ENCODE data around the gene ACKR3.

DNA sequence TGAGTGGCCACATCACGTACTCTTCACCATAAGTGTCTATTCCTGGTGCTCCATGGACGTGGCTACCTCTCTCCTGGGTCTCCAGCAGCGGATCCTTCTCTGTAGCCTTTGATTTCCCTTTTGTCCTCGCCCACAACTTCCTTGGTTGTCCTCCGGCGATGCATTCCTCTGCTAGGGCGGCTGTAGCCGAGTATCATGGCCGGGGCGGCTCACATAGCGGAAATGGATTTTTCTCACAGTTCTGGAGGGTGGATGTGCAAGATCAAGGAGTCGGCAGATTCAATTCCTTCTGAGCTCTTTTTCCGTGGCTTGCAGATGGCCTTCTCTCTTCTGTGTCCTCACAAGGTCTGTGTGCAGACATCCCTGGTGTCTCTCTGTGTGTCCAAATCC lies 35.7 kb downstream of the ACKR3 start:
- TF ChIP-seq, protein P1, sequence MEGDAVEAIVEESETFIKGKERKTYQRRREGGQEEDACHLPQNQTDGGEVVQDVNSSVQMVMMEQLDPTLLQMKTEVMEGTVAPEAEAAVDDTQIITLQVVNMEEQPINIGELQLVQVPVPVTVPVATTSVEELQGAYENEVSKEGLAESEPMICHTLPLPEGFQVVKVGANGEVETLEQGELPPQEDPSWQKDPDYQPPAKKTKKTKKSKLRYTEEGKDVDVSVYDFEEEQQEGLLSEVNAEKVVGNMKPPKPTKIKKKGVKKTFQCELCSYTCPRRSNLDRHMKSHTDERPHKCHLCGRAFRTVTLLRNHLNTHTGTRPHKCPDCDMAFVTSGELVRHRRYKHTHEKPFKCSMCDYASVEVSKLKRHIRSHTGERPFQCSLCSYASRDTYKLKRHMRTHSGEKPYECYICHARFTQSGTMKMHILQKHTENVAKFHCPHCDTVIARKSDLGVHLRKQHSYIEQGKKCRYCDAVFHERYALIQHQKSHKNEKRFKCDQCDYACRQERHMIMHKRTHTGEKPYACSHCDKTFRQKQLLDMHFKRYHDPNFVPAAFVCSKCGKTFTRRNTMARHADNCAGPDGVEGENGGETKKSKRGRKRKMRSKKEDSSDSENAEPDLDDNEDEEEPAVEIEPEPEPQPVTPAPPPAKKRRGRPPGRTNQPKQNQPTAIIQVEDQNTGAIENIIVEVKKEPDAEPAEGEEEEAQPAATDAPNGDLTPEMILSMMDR (IDR thresholded peaks at IDR 0.05), result no peak
- TF ChIP-seq REST (IDR thresholded peaks at IDR 0.05; ENCODE audit: insufficient read depth in 1 of 2, low read depth in 2 of 2, low read length in 1 of 2), result no peak
